ENCODE data around the gene FAM168B. TPM values are rescaled to one million over a fixed set of nuclear protein-coding genes. Genes with fewer than 3 reads are reported as not detected.
"Not testable (repeated sequence)": the region's sequence is repeated elsewhere in the genome, so short reads cannot be mapped to it uniquely, and the experiment has no call there.

The FAM168B gene
- total and polyA plus RNA-seq, 8 donors, result 63.3 to 99.6 (median 85.1) TPM

DNA sequence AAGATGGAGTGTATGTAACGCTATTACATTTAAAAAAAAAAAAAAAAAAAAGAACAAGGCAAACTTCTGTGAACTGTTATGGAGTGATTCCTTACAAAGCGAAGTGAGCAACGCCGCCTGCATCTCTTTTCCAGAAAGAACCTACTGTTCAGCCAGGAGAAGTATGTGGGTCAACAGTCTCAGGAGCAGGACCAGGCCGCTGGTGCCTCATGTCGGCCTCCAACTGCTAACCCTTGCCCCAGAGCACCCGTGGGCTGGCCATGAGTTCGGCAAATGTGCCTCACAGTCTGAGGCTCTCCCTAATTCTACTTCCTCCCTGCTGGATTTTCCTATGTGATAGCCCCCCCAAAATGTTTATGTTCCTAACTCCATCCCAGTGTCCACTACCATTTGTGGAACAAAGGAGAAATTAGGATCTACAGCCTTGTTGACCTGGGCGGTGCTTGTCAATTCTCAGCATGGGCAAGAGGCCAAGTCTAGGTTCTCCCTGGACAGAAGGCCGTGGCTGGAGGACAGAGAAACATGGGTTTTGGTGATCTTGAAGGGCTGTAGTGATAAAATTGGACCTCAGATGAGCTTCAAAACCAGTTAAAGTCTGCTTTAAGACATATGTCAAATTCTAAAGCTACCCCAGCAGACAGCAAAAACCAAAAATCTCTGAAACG lies 15.9 kb downstream of the FAM168B start:
- intact Hi-C loops (cut with DNase I), result no loop called here
- no peak for ATAC-seq
- H3K36me3 ChIP-seq, result peaks cover 6 to 97% of the 10 kb centered on the region in 2 donors

DNA sequence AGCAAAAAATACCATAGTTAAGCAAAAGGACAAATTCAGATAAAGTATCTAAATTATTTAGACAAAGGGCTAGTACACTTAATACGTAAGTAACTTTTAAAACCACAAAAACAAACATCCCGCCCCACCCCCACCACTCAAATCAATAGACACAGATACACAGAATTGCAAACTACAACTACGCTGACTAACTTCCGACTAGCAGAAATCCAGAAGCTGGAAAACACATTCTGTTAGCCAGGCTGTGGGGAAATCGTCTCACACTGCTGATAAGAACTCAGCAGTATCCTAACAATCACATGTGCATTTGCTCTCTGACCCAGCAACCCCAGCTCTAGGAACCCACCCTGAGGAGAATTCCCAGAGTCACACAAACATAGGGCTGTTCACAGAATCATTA lies 16.6 kb downstream of the FAM168B start:
- DNase-seq (no peak), ATAC-seq (no peak)
- TF ChIP-seq, protein P1, sequence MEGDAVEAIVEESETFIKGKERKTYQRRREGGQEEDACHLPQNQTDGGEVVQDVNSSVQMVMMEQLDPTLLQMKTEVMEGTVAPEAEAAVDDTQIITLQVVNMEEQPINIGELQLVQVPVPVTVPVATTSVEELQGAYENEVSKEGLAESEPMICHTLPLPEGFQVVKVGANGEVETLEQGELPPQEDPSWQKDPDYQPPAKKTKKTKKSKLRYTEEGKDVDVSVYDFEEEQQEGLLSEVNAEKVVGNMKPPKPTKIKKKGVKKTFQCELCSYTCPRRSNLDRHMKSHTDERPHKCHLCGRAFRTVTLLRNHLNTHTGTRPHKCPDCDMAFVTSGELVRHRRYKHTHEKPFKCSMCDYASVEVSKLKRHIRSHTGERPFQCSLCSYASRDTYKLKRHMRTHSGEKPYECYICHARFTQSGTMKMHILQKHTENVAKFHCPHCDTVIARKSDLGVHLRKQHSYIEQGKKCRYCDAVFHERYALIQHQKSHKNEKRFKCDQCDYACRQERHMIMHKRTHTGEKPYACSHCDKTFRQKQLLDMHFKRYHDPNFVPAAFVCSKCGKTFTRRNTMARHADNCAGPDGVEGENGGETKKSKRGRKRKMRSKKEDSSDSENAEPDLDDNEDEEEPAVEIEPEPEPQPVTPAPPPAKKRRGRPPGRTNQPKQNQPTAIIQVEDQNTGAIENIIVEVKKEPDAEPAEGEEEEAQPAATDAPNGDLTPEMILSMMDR (IDR thresholded peaks at IDR 0.05), result no peak
- Histone ChIP-seq H3K4me3 (no peak overlapping the region), H3K9me3 (no peaks in the 10 kb centered on the region), H3K27ac (no peak overlapping the region), H3K36me3 (peaks cover 6 to 97% of the 10 kb centered on the region in 2 donors), H3K4me1 (peaks cover 0 to 14% of the 10 kb centered on the region in 2 donors), H3K27me3 (no peaks in the 10 kb centered on the region)
- intact Hi-C loops (cut with DNase I), result no loop called here

More for the DNA sequence above, 15.9 kb downstream of the FAM168B start:
- Histone ChIP-seq H3K27ac (no peak overlapping the region), H3K27me3 (no peaks in the 10 kb centered on the region), H3K9me3 (no peaks in the 10 kb centered on the region), H3K4me3 (no peak overlapping the region), H3K4me1 (peaks cover 0 to 14% of the 10 kb centered on the region in 2 donors)
- TF ChIP-seq, protein P1 (IDR thresholded peaks at IDR 0.05), result no peak
- no peak for DNase-seq

GRCh38 chr2:131075578-131075977 lies 17.7 kb downstream of the FAM168B start:
- ATAC-seq; H3K9me3 ChIP-seq; intact Hi-C loops (cut with DNase I); H3K27ac ChIP-seq; H3K27me3 ChIP-seq; H3K4me3 ChIP-seq; DNase-seq: not testable (repeated sequence)
- Histone ChIP-seq H3K36me3 (peaks cover 6 to 97% of the 10 kb centered on the region in 2 donors), H3K4me1 (peaks cover 0 to 14% of the 10 kb centered on the region in 2 donors)

DNA sequence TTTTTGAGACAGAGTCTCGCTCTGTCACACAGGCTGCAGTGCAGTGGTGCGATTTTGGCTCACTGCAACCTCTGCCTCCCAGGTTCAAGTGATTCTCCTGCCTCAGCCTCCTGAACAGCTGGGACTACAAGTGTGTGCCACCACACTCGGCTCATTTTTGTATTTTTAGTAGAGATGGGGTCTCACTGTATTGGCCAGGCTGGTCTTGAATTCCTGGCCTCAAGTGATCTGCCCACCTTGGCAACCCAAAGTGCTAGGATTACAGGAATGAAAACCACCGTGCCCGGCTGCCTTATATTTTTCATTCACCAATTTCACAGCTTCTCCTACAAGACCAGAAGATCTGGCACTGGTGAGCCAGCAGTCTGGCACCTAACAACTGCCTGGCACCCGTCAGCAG lies 25.1 kb downstream of the FAM168B start:
- H3K27ac ChIP-seq; H3K4me3 ChIP-seq; DNase-seq; intact Hi-C loops (cut with DNase I); H3K9me3 ChIP-seq; H3K27me3 ChIP-seq; H3K4me1 ChIP-seq; ATAC-seq: not testable (repeated sequence)
- peaks cover 0 to 90% of the 10 kb centered on the region in 2 donors for H3K36me3 ChIP-seq

GRCh38 chr2:131067465-131068125 lies 25.7 kb downstream of the FAM168B start:
- TF ChIP-seq, protein P1 (IDR thresholded peaks at IDR 0.05), result no peak
- ATAC-seq (no peak), DNase-seq (no peak)
- H3K4me3 ChIP-seq, result no peak overlapping the region
- H3K27me3 ChIP-seq, result no peaks in the 10 kb centered on the region
- intact Hi-C loops (cut with DNase I), result no loop called here
- peaks cover 0 to 90% of the 10 kb centered on the region in 2 donors for H3K36me3 ChIP-seq
- no peaks in the 10 kb centered on the region for H3K9me3 ChIP-seq
- H3K4me1 ChIP-seq, result peaks cover 0 to 4% of the 10 kb centered on the region in 2 donors
- H3K27ac ChIP-seq, result no peak overlapping the region
